Cardiac septum (tissue), 1 donor: ENCODE results near the gene USP1. TPM values are rescaled to one million over a fixed set of nuclear protein-coding genes. Genes with fewer than 3 reads are reported as not detected.
A peak's percentile ranks its signal among the peaks of the same experiment; 100 is the strongest.

ENCODE experiments used
- DNase-seq: peaks from one replicate; pipeline ENCODE4 v3.0.0-alpha.2; 2020; ENCODE audit warnings: low spot score
- intact Hi-C: fragments of 100-400 bp; cut with DNase I; formaldehyde crosslinking; loops from one replicate; pipeline ENCODE4 v1.14.0; 2022
- total RNA-seq: library from RNA; stranded (reverse); fragmentation: NEBNext Ultra II Directional; extraction: Animal tissue kit (Norgen Biotek cat#: 25700); gene quantifications from one replicate; pipeline ENCODE4 v1.2.1, GENCODE V29; 2021
- donor health status: DM: no; HTN: no; CAD: no.

Gene USP1
- total RNA-seq, 1 donor from 2014 or later, result 15.0 TPM

DNA sequence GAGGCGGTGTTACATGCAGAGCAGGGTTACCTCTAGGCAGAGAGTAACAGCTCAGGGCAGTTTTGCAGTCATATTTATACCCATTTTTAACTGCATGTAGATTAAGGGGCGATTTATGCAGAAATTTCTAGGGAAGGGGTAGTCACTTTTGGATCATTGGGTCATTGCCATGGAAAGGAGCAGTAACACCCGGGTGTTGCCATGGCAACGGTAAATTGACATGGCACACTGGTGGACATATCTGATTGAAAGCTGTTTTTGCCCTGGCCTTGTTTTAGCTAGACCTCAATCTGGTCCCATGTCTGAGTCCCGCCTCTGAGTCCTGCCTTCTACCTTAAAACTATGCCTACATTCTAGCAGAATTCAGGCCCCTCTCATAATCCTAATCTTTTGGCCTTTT, 11.8 kb upstream of the USP1 start:
- intact Hi-C loops, result no loop called here

DNA sequence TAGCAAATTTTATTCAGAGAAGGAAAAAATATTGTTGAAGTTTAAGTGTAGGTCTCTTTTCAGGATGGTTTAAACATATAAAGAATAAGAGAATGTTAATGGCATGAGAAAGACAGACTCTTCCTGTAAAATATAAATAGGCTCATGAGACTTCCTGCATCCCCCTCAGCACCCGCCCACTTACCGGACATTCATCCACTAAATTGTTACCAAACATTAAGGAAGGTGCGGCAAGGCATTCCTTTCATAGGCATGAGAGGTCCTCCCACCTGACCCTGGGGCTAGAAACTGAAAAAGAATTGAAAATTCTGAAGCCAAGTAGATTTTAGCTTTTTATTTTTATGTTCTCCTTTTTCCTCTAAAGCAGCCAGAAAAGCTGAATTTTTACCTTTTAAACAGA, 10.6 kb upstream of the USP1 start:
- intact Hi-C loops, result no loop called here
- no peak for DNase-seq

More for the DNA sequence above, 11.8 kb upstream of the USP1 start:
- DNase-seq, result no peak

- DNase-seq, result no peak
- intact Hi-C loops, result no loop called here
These were observed 10.1 kb upstream of the USP1 start for GRCh38 chr1:62426794-62427193.

DNA sequence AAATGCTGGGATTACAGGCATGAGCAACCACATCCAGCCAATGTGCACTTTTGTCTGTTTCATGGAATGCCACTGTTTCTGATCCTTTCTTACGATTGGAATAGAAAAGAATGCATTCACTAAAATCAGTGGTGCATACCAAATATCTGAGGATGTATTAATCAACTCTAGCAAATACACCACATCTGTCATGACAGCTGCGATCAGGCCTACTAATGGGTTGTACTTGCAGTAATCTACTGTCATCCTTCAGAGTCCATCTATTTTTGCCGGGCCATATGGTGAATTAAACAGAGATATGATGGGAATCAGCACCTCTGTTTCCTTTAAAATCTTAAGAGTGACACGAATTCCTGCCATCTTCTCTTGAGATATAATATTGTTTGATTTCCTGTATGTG, 8.5 kb upstream of the USP1 start:
- no peak for DNase-seq
- intact Hi-C loops, result no loop called here

DNA sequence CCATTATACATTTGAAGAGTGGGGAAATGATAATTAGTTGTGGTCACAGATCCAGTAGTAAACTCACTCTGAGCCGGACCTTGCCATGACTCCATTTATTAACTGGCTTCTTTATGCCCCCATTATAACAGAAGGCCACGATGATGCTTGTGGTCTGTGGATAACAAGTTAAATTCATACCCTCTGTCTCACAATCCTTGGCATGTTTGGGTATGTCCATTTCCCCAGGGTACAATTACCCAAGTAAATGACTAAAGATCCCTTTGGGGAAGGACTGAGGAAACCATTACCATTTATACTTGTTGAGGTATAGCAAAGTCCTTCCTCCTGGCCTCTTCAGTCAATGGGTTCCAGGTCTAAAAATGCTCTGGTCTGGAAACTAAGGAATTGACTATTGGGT, 7.3 kb upstream of the USP1 start:
- DNase-seq, result no peak
- intact Hi-C loops, result no loop called here

DNA sequence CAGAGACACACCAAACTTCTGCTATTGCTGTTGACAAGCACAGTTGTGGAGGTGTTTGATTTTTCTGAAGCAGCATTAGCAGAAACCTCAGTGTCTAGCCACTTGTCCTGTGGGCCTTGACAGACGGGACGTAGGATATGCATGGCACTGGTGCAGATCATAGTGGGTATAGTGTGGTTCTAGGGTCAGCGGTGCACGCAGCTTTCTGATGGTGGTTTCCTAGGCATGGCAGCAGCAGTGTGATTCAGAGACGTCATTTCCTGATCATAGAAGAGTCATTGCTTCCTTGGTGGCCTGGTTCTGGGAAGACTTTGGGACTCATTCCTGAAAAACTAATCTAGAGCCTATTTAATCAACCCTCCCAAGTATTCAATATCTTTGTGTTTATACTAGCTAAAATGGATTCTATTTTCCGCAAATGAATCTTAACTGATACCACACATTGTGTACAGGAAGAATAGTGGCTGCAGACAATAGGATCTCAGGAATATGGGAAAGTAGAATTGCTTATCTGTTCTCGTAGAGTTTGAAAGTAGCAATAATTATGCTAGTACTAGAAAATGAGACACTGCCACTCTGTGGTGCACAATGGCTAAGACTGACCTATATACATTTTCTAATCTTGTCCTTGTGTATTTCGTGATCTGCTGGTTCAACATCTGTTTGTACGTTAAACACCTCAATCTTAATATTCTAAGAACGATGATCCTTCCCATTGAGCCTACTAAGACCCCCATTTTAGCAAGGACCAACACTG, 2.8 kb upstream of the USP1 start:
- DNase-seq, result no peak

DNA sequence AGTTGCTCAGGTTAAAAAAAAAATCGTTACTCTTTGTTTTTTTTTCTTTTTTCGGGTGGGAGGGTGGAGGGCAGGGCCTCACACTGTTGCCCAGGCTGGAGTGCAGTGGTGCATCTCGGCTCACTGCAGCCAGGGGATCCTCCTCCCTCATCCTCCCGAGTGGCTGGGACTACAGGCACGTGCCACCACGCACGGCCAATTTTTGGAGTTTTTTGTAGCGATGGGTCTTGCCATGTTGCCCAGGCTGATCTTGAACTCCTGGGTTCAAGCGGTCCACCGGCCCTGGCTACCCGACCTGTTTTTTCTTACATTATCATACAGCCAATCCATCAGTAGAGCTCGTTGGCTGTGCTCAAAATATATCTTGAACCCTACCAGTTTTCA, 2.2 kb upstream of the USP1 start:
- intact Hi-C loops, result loop anchor here (5.0 kb wide), 1 partner anchor 253 kb away; the partner anchor contains the start of gene DOCK7
- DNase-seq, result no peak

More for the DNA sequence above, 2.8 kb upstream of the USP1 start:
- intact Hi-C loops, result no loop called here

- intact Hi-C loops, result loop anchor here (2.0 to 5.0 kb wide), 2 partner anchors 252 to 349 kb away; partner anchors contain the start of genes ATG4C and DOCK7
These were observed 1.4 kb upstream of the USP1 start for GRCh38 chr1:62435231-62436038.

GRCh38 chr1:62436039-62436465, 797 bp upstream of the USP1 start:
- DNase-seq, result peak; percentile 97
- intact Hi-C loops, result loop anchor here (2.0 to 5.0 kb wide), 2 partner anchors 251 to 349 kb away; partner anchors contain the start of genes ATG4C and DOCK7

More at GRCh38 chr1:62435231-62436038, 1.4 kb upstream of the USP1 start:
- no peak for DNase-seq

DNA sequence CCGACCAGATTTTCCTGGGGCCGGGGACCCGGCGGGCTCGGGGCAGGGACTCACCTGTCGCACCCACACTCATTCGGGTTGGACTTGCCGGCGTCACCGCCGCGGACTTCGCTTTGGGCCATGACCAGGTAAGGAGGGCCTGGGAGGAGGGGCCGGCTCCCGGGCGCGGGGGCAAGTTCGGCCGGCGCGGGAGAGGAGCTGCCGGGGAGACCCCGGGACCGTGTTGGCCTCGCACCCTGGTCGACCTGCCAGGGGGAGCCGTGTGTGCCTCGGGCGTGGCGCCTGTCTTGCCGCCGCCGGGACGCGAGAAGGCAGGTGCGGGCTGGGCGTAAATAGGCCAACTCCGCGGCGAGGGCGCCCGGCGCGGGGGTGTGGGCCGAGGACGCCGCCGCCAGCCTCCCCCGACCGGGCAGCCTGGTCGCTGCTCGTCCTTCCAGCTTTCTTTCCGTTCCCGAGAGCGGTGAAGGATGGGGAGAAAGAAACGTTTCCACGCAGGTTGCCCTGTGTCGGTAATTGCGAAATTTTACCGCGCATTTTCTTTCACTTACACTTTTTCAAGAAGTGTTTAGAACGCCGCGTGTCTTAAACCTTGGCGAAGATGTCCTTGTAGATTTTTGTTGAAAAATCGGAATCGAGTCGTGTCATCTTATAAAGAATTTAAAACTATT, 558 bp downstream of the USP1 start:
- intact Hi-C loops, result loop anchor here (2.0 to 5.0 kb wide), 2 partner anchors 250 to 347 kb away; partner anchors contain the start of genes ATG4C and DOCK7
- DNase-seq, result peak; percentile 79

- DNase-seq, result no peak
- intact Hi-C loops, result loop anchor here (5.0 kb wide), 1 partner anchor 249 kb away; the partner anchor contains the start of gene DOCK7
These were observed 1.3 kb downstream of the USP1 start for GRCh38 chr1:62438163-62438562.

GRCh38 chr1:62439652-62440371, 3.0 kb downstream of the USP1 start:
- intact Hi-C loops, result loop anchor here (5.0 kb wide), 1 partner anchor 247 kb away; the partner anchor contains the start of gene DOCK7
- no peak for DNase-seq

DNA sequence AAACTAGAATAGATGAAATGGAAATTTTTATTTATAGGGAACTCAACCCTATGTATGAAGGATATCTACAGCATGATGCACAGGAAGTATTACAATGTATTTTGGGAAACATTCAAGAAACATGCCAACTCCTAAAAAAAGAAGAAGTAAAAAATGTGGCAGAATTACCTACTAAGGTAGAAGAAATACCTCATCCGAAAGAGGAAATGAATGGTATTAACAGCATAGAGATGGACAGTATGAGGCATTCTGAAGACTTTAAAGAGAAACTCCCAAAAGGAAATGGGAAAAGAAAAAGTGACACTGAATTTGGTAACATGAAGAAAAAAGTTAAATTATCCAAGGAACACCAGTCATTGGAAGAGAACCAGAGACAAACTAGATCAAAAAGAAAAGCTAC, 7.9 kb downstream of the USP1 start:
- DNase-seq, result no peak
- intact Hi-C loops, result no loop called here

GRCh38 chr1:62448221-62448933, 11.5 kb downstream of the USP1 start:
- DNase-seq, result no peak
- intact Hi-C loops, result no loop called here

- intact Hi-C loops, result no loop called here
- no peak for DNase-seq
These were observed 13.5 kb downstream of the USP1 start for GRCh38 chr1:62450301-62450700.

DNA sequence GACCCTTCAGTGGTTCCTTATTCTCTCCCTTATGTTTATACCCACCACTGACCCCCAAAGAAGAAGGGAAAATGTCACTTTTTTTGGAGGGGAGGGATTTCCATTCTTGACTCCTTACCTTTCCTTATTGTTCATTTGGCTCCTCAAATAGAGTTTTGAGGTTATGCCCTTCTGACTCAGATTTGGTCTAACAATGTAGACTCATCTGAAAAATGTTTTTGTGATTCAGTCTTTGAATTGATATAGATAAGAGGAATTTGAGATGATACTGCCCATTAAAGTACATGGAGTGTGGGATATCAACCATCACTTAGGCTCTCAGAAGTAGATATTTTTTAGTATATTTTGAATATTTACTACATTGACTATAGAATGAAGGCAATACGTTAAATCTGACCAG, 16.1 kb downstream of the USP1 start:
- DNase-seq, result no peak
- intact Hi-C loops, result no loop called here

- no peak for DNase-seq
- intact Hi-C loops, result no loop called here
These were observed 21.1 kb downstream of the USP1 start for GRCh38 chr1:62457955-62458354.

DNA sequence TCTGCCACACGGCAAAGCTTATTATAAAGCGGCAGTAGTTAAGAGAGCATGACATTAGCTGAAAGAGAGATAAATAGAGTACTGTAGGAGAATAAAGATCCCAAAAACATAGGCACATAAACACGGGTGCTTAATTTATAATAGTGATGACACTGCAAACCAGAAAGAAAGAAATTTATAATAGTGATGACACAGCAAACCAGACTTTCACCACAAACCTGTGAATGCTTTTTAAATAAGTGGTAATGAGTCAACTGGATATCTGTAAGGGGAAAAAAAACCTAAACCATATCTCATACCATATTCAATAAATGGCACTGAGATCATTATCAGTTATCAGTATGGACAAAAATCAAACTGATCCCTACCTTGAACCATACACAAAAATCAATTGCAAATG, 25.5 kb downstream of the USP1 start:
- intact Hi-C loops, result no loop called here
- DNase-seq, result no peak

DNA sequence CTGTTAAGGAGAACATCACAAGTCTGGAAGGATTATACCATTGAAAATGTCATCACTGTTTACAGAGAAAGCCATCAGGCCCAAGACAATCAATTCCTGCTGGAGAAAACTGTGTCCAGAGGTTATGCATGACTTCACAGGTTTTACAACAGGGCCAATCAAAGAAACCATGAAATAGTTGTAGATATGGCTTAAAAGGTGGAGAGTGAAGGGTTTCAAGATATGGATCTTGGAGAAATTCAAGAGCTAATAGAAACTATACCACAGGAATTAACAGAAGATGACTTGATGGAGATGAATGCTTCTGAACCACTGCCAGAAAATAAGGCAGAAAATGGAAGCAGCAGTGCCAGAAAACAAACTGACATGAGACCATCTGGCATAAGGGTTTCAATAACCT, 30.2 kb downstream of the USP1 start:
- intact Hi-C loops, result no loop called here
- no peak for DNase-seq
